Endodermal cell (in vitro differentiated cells): ENCODE data around the gene CD58. TPM values are rescaled to one million over a fixed set of nuclear protein-coding genes. Genes with fewer than 3 reads are reported as not detected.

Experiments
- DNase-seq: peaks from one replicate; pipeline ENCODE4 v3.0.0-alpha.2; 2017
- H3K27ac ChIP-seq: 2 replicates; pipeline ENCODE4 v1.5.1; 2013; ENCODE audit warnings: mild to moderate bottlenecking, low read depth, low read length, moderate library complexity
- H3K27me3 ChIP-seq: 2 replicates; pipeline ENCODE4 v1.6.1; 2013; ENCODE audit warnings: mild to moderate bottlenecking, low read length, moderate library complexity; ENCODE audit not compliant: insufficient read depth, control insufficient read depth, poor library complexity, severe bottlenecking
- H3K36me3 ChIP-seq: 2 replicates; pipeline ENCODE4 v1.7.0; 2013; ENCODE audit warnings: mild to moderate bottlenecking, low read length, moderate library complexity; ENCODE audit not compliant: control insufficient read depth, insufficient read depth
- H3K4me1 ChIP-seq: one replicate; pipeline ENCODE4 v1.7.0; 2013; ENCODE audit warnings: low read length; ENCODE audit not compliant: control insufficient read depth, insufficient read depth
- H3K4me3 ChIP-seq: 2 replicates; pipeline ENCODE4 v1.5.1; 2013; ENCODE audit warnings: mild to moderate bottlenecking, low read length, moderate library complexity
- H3K9ac ChIP-seq: 2 replicates; pipeline ENCODE4 v1.6.1; 2013; ENCODE audit warnings: mild to moderate bottlenecking, low read length, moderate library complexity; ENCODE audit not compliant: poor library complexity, severe bottlenecking; ENCODE audit errors: extremely low read depth
- H3K9me3 ChIP-seq: 2 replicates; pipeline ENCODE4 v1.6.1; 2013; ENCODE audit warnings: mild to moderate bottlenecking, low read length, moderate library complexity; ENCODE audit not compliant: control insufficient read depth
- H3K27ac Mint-ChIP-seq: 2 replicates; pipeline ENCODE4 v1.8.0; 2020; ENCODE audit warnings: mixed read lengths
- H3K27me3 Mint-ChIP-seq: 2 replicates; pipeline ENCODE4 v1.8.0; 2021; ENCODE audit warnings: mild to moderate bottlenecking, mixed read lengths; ENCODE audit not compliant: insufficient read depth
- H3K36me3 Mint-ChIP-seq: 2 replicates; pipeline ENCODE4 v1.8.0; 2020; ENCODE audit warnings: low read depth, mixed read lengths
- H3K4me1 Mint-ChIP-seq: 2 replicates; pipeline ENCODE4 v1.8.0; 2020; ENCODE audit warnings: mixed read lengths
- H3K4me3 Mint-ChIP-seq: 2 replicates; pipeline ENCODE4 v1.8.0; 2020; ENCODE audit warnings: mild to moderate bottlenecking, moderate library complexity, mixed read lengths
- H3K9me3 Mint-ChIP-seq: 2 replicates; pipeline ENCODE4 v1.8.0; 2020; ENCODE audit warnings: mild to moderate bottlenecking, mixed read lengths
- CTCF ChIP-seq: fragments of 200-600 bp; sonication (generic); conservative IDR thresholded peaks from 2 replicates; pipeline ENCODE4 v1.5.0; 2021; ENCODE audit warnings: antibody characterized with exemption, mild to moderate bottlenecking
- WGBS, 2 experiments: methylation state at CpG; one replicate each; pipeline versions ENCODE4 v1.1.5 to v1.1.7; 2013; ENCODE audit warnings: missing lambda C conversion rate in 2 of 2, mixed read lengths in 1 of 2; ENCODE audit not compliant: insufficient coverage in 1 of 2, insufficient read length in 1 of 2; 5-methylcytosine and 5-hydroxymethylcytosine counted together
- total RNA-seq, 2 donors: library from RNA; stranded (reverse); fragmentation: NEBNext Ultra II Directional in 1 of 2; extraction: Animal tissue kit (Norgen Biotek cat#: 25700) in 1 of 2; gene quantifications; 2 replicates in 1 of 2; 3 replicates in 1 of 2; pipeline ENCODE4 v1.2.1, GENCODE V29; 2021

CD58 gene
- total RNA-seq, 2 donors from 2014 or later: 4.6 to 5.9 TPM

- Mint-ChIP-seq H3K4me3 (no peak overlapping the region), H3K27me3 (no peaks in the 10 kb centered on the region), H3K27ac (no peak overlapping the region), H3K36me3 (no peaks in the 10 kb centered on the region), H3K9me3 (no peaks in the 10 kb centered on the region), H3K4me1 (peaks cover 27% of the 10 kb centered on the region)
- H3K27me3 ChIP-seq: no peaks in the 10 kb centered on the region
- H3K9me3 ChIP-seq: no peaks in the 10 kb centered on the region
- DNase-seq: no peak
- H3K36me3 ChIP-seq: no peaks in the 10 kb centered on the region
- TF ChIP-seq CTCF: no peak
- WGBS, 2 experiments: 95 to 100% methylated on average over 1 to 3 of the region's 3 CpGs
- H3K9ac ChIP-seq: no peak overlapping the region
- no peak overlapping the region for H3K4me3 ChIP-seq
- H3K4me1 ChIP-seq: peaks cover 4% of the 10 kb centered on the region
- H3K27ac ChIP-seq: no peak overlapping the region
Observed at GRCh38 chr1:116486424-116486823, 84.4 kb downstream of the CD58 start.

GRCh38 chr1:116485976-116486375, 84.8 kb downstream of the CD58 start:
- Mint-ChIP-seq H3K27me3 (no peaks in the 10 kb centered on the region), H3K27ac (no peak overlapping the region)

GRCh38 chr1:116485071-116485735, 85.6 kb downstream of the CD58 start:
- Mint-ChIP-seq H3K9me3 (no peaks in the 10 kb centered on the region), H3K27ac (no peak overlapping the region), H3K27me3 (no peaks in the 10 kb centered on the region), H3K36me3 (no peaks in the 10 kb centered on the region), H3K4me3 (no peak overlapping the region), H3K4me1 (peaks cover 27% of the 10 kb centered on the region)
- 20 to 53% methylated on average over 2 to 6 of the region's 6 CpGs for WGBS, 2 experiments
- peak; percentile 97 for TF ChIP-seq CTCF
- H3K4me3 ChIP-seq: no peak overlapping the region
- no peak overlapping the region for H3K27ac ChIP-seq
- H3K9ac ChIP-seq: no peak overlapping the region
- H3K27me3 ChIP-seq: no peaks in the 10 kb centered on the region
- H3K36me3 ChIP-seq: no peaks in the 10 kb centered on the region
- DNase-seq: peak; percentile 97
- H3K9me3 ChIP-seq: no peaks in the 10 kb centered on the region
- peaks cover 4% of the 10 kb centered on the region for H3K4me1 ChIP-seq

More at GRCh38 chr1:116485976-116486375, 84.8 kb downstream of the CD58 start:
- Mint-ChIP-seq H3K9me3 (no peaks in the 10 kb centered on the region), H3K4me3 (no peak overlapping the region), H3K4me1 (peaks cover 27% of the 10 kb centered on the region), H3K36me3 (no peaks in the 10 kb centered on the region)
- Histone ChIP-seq H3K27me3 (no peaks in the 10 kb centered on the region), H3K4me3 (no peak overlapping the region), H3K4me1 (peaks cover 4% of the 10 kb centered on the region), H3K9ac (no peak overlapping the region), H3K9me3 (no peaks in the 10 kb centered on the region), H3K36me3 (no peaks in the 10 kb centered on the region), H3K27ac (no peak overlapping the region)
- TF ChIP-seq CTCF: no peak
- 100% methylated on average over 1 to 2 of the region's 2 CpGs for WGBS, 2 experiments
- DNase-seq: no peak
